HepG2 (cell line): Measurements from ENCODE around the gene RNU7-1. TPM values are rescaled to one million over a fixed set of nuclear protein-coding genes. Genes with fewer than 3 reads are reported as not detected.

ENCODE experiments used
- ARNT2 ChIP-seq: sonication (generic); formaldehyde crosslinking; IDR thresholded peaks from 2 replicates; pipeline ENCODE4 v1.8.0; 2022; ENCODE audit warnings: mild to moderate bottlenecking, low read depth, missing genetic modification reagents, moderate library complexity
- PHF8 ChIP-seq: sonication (generic); formaldehyde crosslinking; IDR thresholded peaks from 2 replicates; pipeline ENCODE4 v1.5.0; 2020; ENCODE audit warnings: missing genetic modification reagents
- ZNF841 ChIP-seq: sonication (generic); formaldehyde crosslinking; IDR thresholded peaks from 2 replicates; pipeline ENCODE4 v1.8.1; 2023; ENCODE audit warnings: missing genetic modification reagents, borderline replicate concordance
- polyA plus RNA-seq, 8 experiments: library from polyadenylated mRNA; depleted of rRNA in 3 of 8; stranded (reverse) in 7 of 8; unstranded in 1 of 8; fragments of >200 nt; fragmentation: Illumina TruSeq in 4 of 8; extraction: Trizol in 4 of 8; gene quantifications; 2 replicates each; pipeline versions ENCODE4 v1.2.1 to v1.2.3, GENCODE V29; 2011 to 2016; ENCODE audit warnings: low read depth in 4 of 8, missing spikeins in 1 of 8, mixed read lengths in 1 of 8; ENCODE audit not compliant: insufficient read depth in 1 of 8
- total RNA-seq, 5 experiments: library from RNA; depleted of rRNA; stranded (reverse); fragments of >200 nt; fragmentation: Illumina TruSeq; extraction: Trizol; gene quantifications; 2 replicates each; pipeline ENCODE4 v1.2.3, GENCODE V29; 2016; ENCODE audit warnings: low read depth in 1 of 5
- TF ChIP-seq, protein P1 (sequence below): sonication (generic); formaldehyde crosslinking; IDR thresholded peaks from 2 replicates; pipeline ENCODE4 v1.5.0; 2020; ENCODE audit warnings: mild to moderate bottlenecking, missing genetic modification reagents
- TF ChIP-seq, protein P2 (sequence below): sonication (generic); formaldehyde crosslinking; conservative IDR thresholded peaks from 2 replicates; pipeline ENCODE4 v1.5.0; 2020; ENCODE audit warnings: missing genetic modification reagents
- TF ChIP-seq, protein P3 (sequence below): sonication (generic); formaldehyde crosslinking; IDR thresholded peaks from 2 replicates; pipeline ENCODE4 v1.5.0; 2020; ENCODE audit warnings: mild to moderate bottlenecking, missing genetic modification reagents, borderline replicate concordance
- TF ChIP-seq, protein P4 (sequence below): sonication (generic); formaldehyde crosslinking; IDR thresholded peaks from 2 replicates; pipeline ENCODE4 v1.4.0; 2020; ENCODE audit warnings: missing genetic modification reagents, borderline replicate concordance

RNU7-1 gene
- total and polyA plus RNA-seq, 2 of the 13 experiments (the other 11 are each of a cell fraction or from before 2014, with no cell fraction given): not detected

DNA sequence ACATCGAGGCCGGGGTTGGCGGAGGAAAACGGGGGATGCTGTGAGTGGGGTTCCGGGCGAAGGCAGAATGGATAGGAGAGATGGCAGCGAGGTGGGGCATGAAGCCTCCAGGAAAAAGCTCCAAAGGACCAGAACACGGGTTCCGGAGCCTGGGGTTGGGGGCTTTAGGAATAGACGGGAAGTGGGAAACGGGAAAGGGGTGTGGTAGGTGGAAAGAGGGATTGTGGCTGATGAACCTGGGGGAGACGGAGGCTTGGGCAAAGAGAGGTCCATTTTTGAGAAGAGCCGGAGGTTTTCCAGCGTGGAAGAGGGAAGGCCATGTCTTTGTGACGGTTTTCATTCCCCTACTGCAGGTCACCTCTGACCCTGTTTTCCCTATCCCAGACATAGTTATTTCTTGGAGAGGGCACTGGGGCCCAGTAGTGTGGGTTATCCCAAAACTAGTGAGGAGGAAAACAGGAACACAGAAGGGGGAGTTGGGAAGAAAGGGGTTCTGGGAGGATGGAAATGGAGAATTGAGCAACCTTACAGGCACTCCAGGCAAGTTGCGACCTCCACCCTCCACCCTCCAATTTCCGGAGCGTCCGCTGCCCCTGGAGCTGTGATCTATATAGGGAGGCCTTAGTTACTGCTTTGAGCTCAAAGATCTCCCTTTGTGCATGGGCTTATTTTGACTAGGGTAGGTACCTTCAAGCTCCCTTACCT is 14.8 kb upstream of the RNU7-1 start (continued):
- TF ChIP-seq, protein P1, sequence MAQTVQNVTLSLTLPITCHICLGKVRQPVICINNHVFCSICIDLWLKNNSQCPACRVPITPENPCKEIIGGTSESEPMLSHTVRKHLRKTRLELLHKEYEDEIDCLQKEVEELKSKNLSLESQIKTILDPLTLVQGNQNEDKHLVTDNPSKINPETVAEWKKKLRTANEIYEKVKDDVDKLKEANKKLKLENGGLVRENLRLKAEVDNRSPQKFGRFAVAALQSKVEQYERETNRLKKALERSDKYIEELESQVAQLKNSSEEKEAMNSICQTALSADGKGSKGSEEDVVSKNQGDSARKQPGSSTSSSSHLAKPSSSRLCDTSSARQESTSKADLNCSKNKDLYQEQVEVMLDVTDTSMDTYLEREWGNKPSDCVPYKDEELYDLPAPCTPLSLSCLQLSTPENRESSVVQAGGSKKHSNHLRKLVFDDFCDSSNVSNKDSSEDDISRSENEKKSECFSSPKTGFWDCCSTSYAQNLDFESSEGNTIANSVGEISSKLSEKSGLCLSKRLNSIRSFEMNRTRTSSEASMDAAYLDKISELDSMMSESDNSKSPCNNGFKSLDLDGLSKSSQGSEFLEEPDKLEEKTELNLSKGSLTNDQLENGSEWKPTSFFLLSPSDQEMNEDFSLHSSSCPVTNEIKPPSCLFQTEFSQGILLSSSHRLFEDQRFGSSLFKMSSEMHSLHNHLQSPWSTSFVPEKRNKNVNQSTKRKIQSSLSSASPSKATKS (CRISPR knock-in tag): no peak
- TF ChIP-seq, protein P2, sequence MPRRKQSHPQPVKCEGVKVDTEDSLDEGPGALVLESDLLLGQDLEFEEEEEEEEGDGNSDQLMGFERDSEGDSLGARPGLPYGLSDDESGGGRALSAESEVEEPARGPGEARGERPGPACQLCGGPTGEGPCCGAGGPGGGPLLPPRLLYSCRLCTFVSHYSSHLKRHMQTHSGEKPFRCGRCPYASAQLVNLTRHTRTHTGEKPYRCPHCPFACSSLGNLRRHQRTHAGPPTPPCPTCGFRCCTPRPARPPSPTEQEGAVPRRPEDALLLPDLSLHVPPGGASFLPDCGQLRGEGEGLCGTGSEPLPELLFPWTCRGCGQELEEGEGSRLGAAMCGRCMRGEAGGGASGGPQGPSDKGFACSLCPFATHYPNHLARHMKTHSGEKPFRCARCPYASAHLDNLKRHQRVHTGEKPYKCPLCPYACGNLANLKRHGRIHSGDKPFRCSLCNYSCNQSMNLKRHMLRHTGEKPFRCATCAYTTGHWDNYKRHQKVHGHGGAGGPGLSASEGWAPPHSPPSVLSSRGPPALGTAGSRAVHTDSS (CRISPR knock-in tag): no peak
- TF ChIP-seq, protein P3, sequence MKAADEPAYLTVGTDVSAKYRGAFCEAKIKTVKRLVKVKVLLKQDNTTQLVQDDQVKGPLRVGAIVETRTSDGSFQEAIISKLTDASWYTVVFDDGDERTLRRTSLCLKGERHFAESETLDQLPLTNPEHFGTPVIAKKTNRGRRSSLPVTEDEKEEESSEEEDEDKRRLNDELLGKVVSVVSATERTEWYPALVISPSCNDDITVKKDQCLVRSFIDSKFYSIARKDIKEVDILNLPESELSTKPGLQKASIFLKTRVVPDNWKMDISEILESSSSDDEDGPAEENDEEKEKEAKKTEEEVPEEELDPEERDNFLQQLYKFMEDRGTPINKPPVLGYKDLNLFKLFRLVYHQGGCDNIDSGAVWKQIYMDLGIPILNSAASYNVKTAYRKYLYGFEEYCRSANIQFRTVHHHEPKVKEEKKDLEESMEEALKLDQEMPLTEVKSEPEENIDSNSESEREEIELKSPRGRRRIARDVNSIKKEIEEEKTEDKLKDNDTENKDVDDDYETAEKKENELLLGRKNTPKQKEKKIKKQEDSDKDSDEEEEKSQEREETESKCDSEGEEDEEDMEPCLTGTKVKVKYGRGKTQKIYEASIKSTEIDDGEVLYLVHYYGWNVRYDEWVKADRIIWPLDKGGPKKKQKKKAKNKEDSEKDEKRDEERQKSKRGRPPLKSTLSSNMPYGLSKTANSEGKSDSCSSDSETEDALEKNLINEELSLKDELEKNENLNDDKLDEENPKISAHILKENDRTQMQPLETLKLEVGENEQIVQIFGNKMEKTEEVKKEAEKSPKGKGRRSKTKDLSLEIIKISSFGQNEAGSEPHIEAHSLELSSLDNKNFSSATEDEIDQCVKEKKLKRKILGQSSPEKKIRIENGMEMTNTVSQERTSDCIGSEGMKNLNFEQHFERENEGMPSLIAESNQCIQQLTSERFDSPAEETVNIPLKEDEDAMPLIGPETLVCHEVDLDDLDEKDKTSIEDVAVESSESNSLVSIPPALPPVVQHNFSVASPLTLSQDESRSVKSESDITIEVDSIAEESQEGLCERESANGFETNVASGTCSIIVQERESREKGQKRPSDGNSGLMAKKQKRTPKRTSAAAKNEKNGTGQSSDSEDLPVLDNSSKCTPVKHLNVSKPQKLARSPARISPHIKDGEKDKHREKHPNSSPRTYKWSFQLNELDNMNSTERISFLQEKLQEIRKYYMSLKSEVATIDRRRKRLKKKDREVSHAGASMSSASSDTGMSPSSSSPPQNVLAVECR: peak; percentile 25; the same call in 1 of the 2 replicates
- TF ChIP-seq PHF8 (CRISPR knock-in tag) (peak; percentile 10; the same call in 1 of the 2 replicates), ARNT2 (CRISPR knock-in tag) (no peak), ZNF841 (no peak)
- TF ChIP-seq, protein P4, sequence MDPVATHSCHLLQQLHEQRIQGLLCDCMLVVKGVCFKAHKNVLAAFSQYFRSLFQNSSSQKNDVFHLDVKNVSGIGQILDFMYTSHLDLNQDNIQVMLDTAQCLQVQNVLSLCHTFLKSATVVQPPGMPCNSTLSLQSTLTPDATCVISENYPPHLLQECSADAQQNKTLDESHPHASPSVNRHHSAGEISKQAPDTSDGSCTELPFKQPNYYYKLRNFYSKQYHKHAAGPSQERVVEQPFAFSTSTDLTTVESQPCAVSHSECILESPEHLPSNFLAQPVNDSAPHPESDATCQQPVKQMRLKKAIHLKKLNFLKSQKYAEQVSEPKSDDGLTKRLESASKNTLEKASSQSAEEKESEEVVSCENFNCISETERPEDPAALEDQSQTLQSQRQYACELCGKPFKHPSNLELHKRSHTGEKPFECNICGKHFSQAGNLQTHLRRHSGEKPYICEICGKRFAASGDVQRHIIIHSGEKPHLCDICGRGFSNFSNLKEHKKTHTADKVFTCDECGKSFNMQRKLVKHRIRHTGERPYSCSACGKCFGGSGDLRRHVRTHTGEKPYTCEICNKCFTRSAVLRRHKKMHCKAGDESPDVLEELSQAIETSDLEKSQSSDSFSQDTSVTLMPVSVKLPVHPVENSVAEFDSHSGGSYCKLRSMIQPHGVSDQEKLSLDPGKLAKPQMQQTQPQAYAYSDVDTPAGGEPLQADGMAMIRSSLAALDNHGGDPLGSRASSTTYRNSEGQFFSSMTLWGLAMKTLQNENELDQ (CRISPR knock-in tag): no peak
